IPS DF 6.9 (cell line): ENCODE results near the gene TXN2.

Experiments
- DNase-seq: peaks from one replicate; pipeline ENCODE4 v3.0.0-alpha.2; 2013; ENCODE audit warnings: low read depth, low spot score
- H3K27ac ChIP-seq: one replicate; pipeline ENCODE4 v1.5.1; 2013; ENCODE audit warnings: low read length, control low read depth
- H3K27me3 ChIP-seq: 2 replicates; pipeline ENCODE4 v1.6.1; 2013; ENCODE audit warnings: mild to moderate bottlenecking, low read length; ENCODE audit not compliant: control insufficient read depth, insufficient read depth
- H3K36me3 ChIP-seq: 2 replicates; pipeline ENCODE4 v1.6.1; 2013; ENCODE audit warnings: low read length; ENCODE audit not compliant: control insufficient read depth, insufficient read depth
- H3K4me1 ChIP-seq: 2 replicates; pipeline ENCODE4 v1.6.1; 2013; ENCODE audit warnings: low read length; ENCODE audit not compliant: control insufficient read depth, insufficient read depth
- H3K4me3 ChIP-seq: 2 replicates; pipeline ENCODE4 v1.5.1; 2013; ENCODE audit warnings: mild to moderate bottlenecking, low read length
- H3K9me3 ChIP-seq: 2 replicates; pipeline ENCODE4 v1.6.1; 2013; ENCODE audit warnings: low read length, inconsistent platforms; ENCODE audit not compliant: control insufficient read depth, insufficient read depth
- WGBS: extraction: QIAGEN DNeasy Blood & Tissue Kit; methylation state at CpG from one replicate; pipeline ENCODE4 v1.1.7; 2013; ENCODE audit warnings: mixed read lengths, missing lambda C conversion rate; ENCODE audit not compliant: insufficient read length, insufficient coverage; 5-methylcytosine and 5-hydroxymethylcytosine counted together

The TXN2 gene

GRCh38 chr22:36467042-36467810, 14.2 kb downstream of the TXN2 start:
- Histone ChIP-seq H3K4me3 (no peak overlapping the region), H3K27me3 (no peaks in the 10 kb centered on the region), H3K4me1 (peaks cover 2% of the 10 kb centered on the region), H3K9me3 (no peaks in the 10 kb centered on the region), H3K27ac (no peak overlapping the region), H3K36me3 (0 out of 2 replicates have a peak, but pooled peaks cover 2% of the 10 kb centered on the region)
- WGBS, result no CpG with 5 or more reads among the region's 14 CpGs
- DNase-seq, result no peak

DNA sequence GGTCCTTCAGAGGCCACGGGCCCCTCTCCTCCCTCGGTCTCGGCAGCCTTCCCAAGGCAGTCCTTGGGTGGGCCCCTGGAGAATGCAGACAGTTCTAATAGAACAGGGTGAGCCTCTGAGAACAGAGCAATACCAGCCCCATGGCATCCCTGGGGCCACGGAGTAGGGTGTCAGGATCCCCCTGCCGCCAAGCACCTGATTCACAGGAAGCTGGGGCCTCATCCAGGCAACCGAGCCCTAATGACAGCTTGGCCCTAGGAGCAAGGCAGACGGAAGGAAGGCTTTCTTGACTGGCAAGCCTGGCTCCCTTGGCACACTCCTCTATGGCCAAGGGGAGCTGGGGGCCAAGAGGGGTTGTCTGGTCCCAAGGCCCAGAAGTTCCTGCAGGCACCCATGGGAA, 15.2 kb downstream of the TXN2 start:
- Histone ChIP-seq H3K27ac (no peak overlapping the region), H3K4me3 (no peak overlapping the region), H3K36me3 (0 out of 2 replicates have a peak, but pooled peaks cover 2% of the 10 kb centered on the region), H3K9me3 (no peaks in the 10 kb centered on the region), H3K27me3 (no peaks in the 10 kb centered on the region), H3K4me1 (peaks cover 7% of the 10 kb centered on the region)
- DNase-seq, result no peak
- no CpG with 5 or more reads among the region's 7 CpGs for WGBS

GRCh38 chr22:36465232-36466021, 16.0 kb downstream of the TXN2 start:
- no peak for DNase-seq
- Histone ChIP-seq H3K4me1 (peaks cover 7% of the 10 kb centered on the region), H3K27me3 (no peaks in the 10 kb centered on the region), H3K9me3 (no peaks in the 10 kb centered on the region), H3K27ac (no peak overlapping the region), H3K36me3 (0 out of 2 replicates have a peak, but pooled peaks cover 2% of the 10 kb centered on the region), H3K4me3 (no peak overlapping the region)
- no CpG with 5 or more reads among the region's 25 CpGs for whole genome bisulfite sequencing

DNA sequence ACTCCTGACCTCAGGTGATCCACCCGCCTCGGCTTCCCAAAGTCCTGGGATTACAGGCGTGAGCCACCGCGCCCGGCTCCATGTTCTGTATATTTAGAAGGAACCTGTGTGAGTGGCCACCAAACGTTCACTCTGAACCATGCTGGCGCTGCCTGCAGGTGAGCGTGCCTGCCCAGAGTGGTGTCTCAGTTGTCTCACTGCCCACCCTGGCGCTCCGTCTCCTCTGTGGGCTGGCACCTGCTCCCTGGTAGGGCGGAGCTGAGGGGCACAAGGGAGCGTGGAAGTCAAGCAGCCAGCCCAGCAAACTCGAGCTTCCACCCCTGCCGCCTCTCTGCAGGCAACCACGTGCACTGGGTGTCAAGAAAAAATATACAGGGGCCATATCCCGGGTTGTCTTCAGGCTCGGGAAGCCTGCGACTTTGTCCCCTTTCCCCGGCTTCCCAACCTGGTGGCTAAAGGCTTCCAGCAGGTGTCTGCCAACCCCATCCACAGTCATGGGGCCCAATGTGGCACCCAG, 16.7 kb downstream of the TXN2 start:
- Histone ChIP-seq H3K4me3 (no peak overlapping the region), H3K27me3 (no peaks in the 10 kb centered on the region), H3K9me3 (no peaks in the 10 kb centered on the region), H3K27ac (no peak overlapping the region), H3K36me3 (0 out of 2 replicates have a peak, but pooled peaks cover 2% of the 10 kb centered on the region), H3K4me1 (peaks cover 6% of the 10 kb centered on the region)
- DNase-seq, result no peak
- WGBS, result no CpG with 5 or more reads among the region's 20 CpGs

DNA sequence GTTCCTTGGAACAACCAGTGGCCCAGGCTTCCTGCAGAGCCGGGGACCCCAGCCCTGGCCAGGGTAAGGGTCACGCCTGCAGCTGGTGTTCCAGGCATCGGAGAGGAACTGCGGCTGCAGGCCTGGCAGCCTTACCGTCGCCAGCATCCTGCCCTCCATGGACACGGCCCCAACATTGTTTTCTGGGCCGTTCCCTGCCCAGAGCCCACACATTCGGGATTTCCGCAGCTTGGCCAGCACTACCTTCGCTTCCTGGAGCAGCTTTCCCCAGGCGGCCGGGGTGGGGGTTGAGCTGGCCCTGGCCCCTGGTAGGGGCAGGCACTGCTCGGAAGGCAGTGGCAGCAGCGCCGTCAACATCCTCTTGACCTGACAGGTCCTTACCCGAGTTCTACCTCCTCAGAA, 17.7 kb downstream of the TXN2 start:
- peaks cover 8% of the 10 kb centered on the region for H3K4me1 ChIP-seq
- no peaks in the 10 kb centered on the region for H3K27me3 ChIP-seq
- no peak overlapping the region for H3K4me3 ChIP-seq
- no peak overlapping the region for H3K27ac ChIP-seq
- no peaks in the 10 kb centered on the region for H3K9me3 ChIP-seq
- WGBS, result no CpG with 5 or more reads among the region's 17 CpGs
- no peak for DNase-seq
- H3K36me3 ChIP-seq, result 0 out of 2 replicates have a peak, but pooled peaks cover 2% of the 10 kb centered on the region

GRCh38 chr22:36461665-36462649, 19.5 kb downstream of the TXN2 start:
- WGBS, result no CpG with 5 or more reads among the region's 16 CpGs
- Histone ChIP-seq H3K9me3 (no peaks in the 10 kb centered on the region), H3K4me1 (peaks cover 13% of the 10 kb centered on the region), H3K36me3 (no peaks in the 10 kb centered on the region), H3K4me3 (no peak overlapping the region), H3K27ac (no peak overlapping the region), H3K27me3 (no peaks in the 10 kb centered on the region)
- no peak for DNase-seq

- H3K27me3 ChIP-seq, result no peaks in the 10 kb centered on the region
- WGBS, result no CpG with 5 or more reads among the region's 8 CpGs
- H3K4me1 ChIP-seq, result peaks cover 14% of the 10 kb centered on the region
These were observed 21.2 kb downstream of the TXN2 start for GRCh38 chr22:36460202-36460601.

DNA sequence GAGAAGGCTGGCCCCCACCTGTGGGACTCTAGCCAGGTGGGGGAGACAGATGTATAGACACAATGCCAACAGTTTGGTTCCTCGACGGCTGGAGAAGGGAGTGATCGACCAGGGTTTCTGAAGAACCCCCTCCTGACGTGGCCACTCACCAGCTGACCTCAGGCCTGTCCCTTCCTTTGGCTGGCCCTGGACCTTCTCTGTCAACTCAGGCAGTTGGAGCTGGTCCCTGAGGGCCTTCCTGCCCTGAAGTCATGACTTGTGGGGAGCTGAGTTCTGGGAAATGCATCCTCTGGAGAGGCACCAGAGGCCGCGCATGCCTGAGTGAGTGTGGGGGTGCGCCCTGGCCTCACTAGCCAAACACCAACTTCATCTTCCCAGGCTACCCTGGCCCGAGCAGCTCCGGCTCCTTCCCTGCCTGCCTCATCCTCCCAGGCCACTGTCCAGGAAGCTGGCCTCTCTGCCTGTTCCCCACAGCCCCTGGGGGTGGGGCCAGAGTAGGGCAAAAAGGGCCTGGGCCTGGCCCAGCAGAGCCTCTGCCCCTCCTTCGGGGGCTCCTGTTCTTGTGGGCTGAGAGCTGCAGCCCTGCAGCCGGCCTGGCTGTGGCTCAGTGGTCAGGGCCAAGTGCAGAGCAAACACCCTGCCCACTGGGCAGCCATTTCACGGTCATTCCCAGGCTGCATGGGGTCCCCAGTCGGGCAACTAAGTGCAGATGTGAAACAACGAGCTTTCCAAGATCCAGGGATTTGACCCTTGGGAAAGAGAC, 23.6 kb downstream of the TXN2 start:
- H3K36me3 ChIP-seq, result no peaks in the 10 kb centered on the region
- WGBS, result no CpG with 5 or more reads among the region's 14 CpGs
- H3K27ac ChIP-seq, result no peak overlapping the region
- no peak overlapping the region for H3K4me3 ChIP-seq
- H3K9me3 ChIP-seq, result no peaks in the 10 kb centered on the region
- no peak for DNase-seq
- peaks cover 14% of the 10 kb centered on the region for H3K4me1 ChIP-seq
- H3K27me3 ChIP-seq, result no peaks in the 10 kb centered on the region

More at GRCh38 chr22:36460202-36460601, 21.2 kb downstream of the TXN2 start:
- no peak overlapping the region for H3K27ac ChIP-seq
- no peak for DNase-seq
- no peak overlapping the region for H3K4me3 ChIP-seq
- no peaks in the 10 kb centered on the region for H3K36me3 ChIP-seq
- H3K9me3 ChIP-seq, result no peaks in the 10 kb centered on the region

DNA sequence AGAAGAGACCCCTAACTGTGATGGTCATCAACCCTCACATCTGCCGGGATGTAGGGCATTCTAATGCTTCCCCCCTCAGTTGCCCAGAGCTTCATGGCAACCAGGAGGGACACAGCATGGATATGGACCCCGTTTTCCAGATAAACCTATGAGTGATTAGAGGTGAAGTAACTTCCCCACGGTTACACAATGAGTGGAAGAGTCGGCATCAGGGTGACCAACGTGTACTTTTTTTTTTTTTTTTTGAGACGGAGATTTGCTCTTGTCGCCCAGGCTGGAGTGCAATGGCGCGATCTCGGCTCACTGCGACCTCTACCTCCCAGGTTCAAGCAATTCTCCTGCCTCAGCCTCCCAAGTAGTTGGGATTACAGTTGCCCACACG, 25.0 kb downstream of the TXN2 start:
- H3K9me3 ChIP-seq, result no peaks in the 10 kb centered on the region
- no peaks in the 10 kb centered on the region for H3K27me3 ChIP-seq
- no CpG with 5 or more reads among the region's 12 CpGs for WGBS
- H3K4me3 ChIP-seq, result no peak overlapping the region
- no peaks in the 10 kb centered on the region for H3K36me3 ChIP-seq
- H3K4me1 ChIP-seq, result peaks cover 9% of the 10 kb centered on the region
- DNase-seq, result no peak
- no peak overlapping the region for H3K27ac ChIP-seq
